HG03342 (cell line): ENCODE data around the gene PARVB.
"Not testable (repeated sequence)": the region's sequence is repeated elsewhere in the genome, so short reads cannot be mapped to it uniquely, and the experiment has no call there.

Experiments used
- ATAC-seq: cut with Tn5 transposase; IDR thresholded peaks from one replicate; pipeline ENCODE4 v1.9.1; 2021; ENCODE audit warnings: mild to moderate bottlenecking, moderate library complexity; ENCODE audit not compliant: unreplicated experiment

Gene PARVB

GRCh38 chr22:43996981-43997265 lies 27.2 kb upstream of the PARVB start:
- ATAC-seq = no peak

- no peak for ATAC-seq
These were observed 25.3 kb upstream of the PARVB start for GRCh38 chr22:43998679-43999264.

GRCh38 chr22:43999378-43999777 lies 24.7 kb upstream of the PARVB start:
- no peak for ATAC-seq

GRCh38 chr22:44000123-44000522 lies 24.0 kb upstream of the PARVB start:
- ATAC-seq = no peak

GRCh38 chr22:44001521-44001920 lies 22.6 kb upstream of the PARVB start:
- ATAC-seq = no peak

GRCh38 chr22:44002324-44002723 lies 21.8 kb upstream of the PARVB start:
- ATAC-seq = no peak

- ATAC-seq = no peak
These were observed 21.1 kb upstream of the PARVB start for GRCh38 chr22:44002997-44003396.

GRCh38 chr22:44003405-44004103 lies 20.5 kb upstream of the PARVB start:
- ATAC-seq = no peak

- no peak for ATAC-seq
These were observed 20.0 kb upstream of the PARVB start for GRCh38 chr22:44004104-44004460.

- ATAC-seq = no peak
These were observed 18.6 kb upstream of the PARVB start for GRCh38 chr22:44005524-44005923.

- no peak for ATAC-seq
These were observed 11.9 kb upstream of the PARVB start for GRCh38 chr22:44012162-44012561.

GRCh38 chr22:44012591-44012990 lies 11.5 kb upstream of the PARVB start:
- no peak for ATAC-seq

GRCh38 chr22:44014241-44014640 lies 9.9 kb upstream of the PARVB start:
- ATAC-seq = no peak

GRCh38 chr22:44016586-44016985 lies 7.5 kb upstream of the PARVB start:
- not testable (repeated sequence) for ATAC-seq

- ATAC-seq = no peak
These were observed 5.5 kb upstream of the PARVB start for GRCh38 chr22:44018594-44018993.

- ATAC-seq = no peak
These were observed 4.7 kb upstream of the PARVB start for GRCh38 chr22:44019416-44019815.

- ATAC-seq = no peak
These were observed 4.3 kb upstream of the PARVB start for GRCh38 chr22:44019846-44020245.

GRCh38 chr22:44020981-44021380 lies 3.1 kb upstream of the PARVB start:
- no peak for ATAC-seq

- no peak for ATAC-seq
These were observed 456 bp upstream of the PARVB start for GRCh38 chr22:44023404-44024287.

- ATAC-seq = peak; percentile 43
These were observed 1.3 kb downstream of the PARVB start for GRCh38 chr22:44025171-44026065.

- ATAC-seq = no peak
These were observed 2.0 kb downstream of the PARVB start for GRCh38 chr22:44026066-44026629.
